Measurements from ENCODE around the gene ATRIP.
A peak's percentile ranks its signal among the peaks of the same experiment; 100 is the strongest.
"Not testable (repeated sequence)": the region's sequence is repeated elsewhere in the genome, so short reads cannot be mapped to it uniquely, and the experiment has no call there.

The ATRIP gene

DNA sequence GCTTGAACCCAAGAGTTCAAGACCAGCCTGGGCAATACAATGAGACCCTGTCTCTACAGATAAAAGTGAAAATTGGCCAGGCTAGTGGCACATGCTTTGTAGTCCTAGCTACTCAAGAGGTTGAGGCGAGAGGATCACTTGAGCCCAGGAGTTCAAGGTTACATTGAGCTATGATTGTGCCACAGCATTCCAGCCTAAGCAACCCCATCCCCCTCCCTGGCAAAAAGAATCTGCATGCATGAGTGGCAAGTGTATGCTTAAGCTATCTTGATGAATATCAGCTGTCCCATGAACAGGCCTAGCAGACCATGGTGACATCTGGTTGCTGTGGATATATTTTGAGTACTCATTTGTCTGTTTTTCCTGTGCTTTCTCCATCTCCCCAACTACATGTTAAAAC, 4.7 kb downstream of the ATRIP start:
- peaks cover 17% of the 10 kb centered on the region for H3K36me3 ChIP-seq (ENCODE audit: insufficient read depth, low read length)
- H3K9me3 ChIP-seq (ENCODE audit: low read length) = no peaks in the 10 kb centered on the region

DNA sequence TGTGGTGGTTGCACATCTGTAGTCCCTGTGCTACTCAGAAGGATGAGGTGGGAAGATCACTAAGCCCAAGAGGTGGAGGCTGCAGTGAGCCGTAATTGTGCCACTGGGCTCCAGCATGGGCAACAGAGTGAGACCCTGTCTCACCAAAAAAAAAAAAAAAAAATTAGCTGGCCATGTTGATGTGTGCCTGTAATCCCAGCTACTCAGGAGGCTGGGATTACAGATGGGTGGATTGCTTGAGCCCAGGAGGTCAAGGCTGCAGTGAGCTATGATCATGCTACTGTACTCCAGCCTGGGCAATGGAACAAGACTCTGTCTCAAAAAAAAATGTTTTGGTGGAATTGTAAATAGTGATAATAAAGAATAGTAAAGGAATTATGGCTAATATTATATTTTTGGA, 9.9 kb downstream of the ATRIP start:
- Histone ChIP-seq H3K27me3 (ENCODE audit: control insufficient read depth in 1 of 2, insufficient read depth in 2 of 2, low read length in 2 of 2) (no peaks in the 10 kb centered on the region), H3K9ac (ENCODE audit: low read length) (no peak overlapping the region), H3K4me1 (ENCODE audit: insufficient read depth, low read length) (no peaks in the 10 kb centered on the region), H3K9me3 (ENCODE audit: low read length) (no peaks in the 10 kb centered on the region), H3K4me3 (ENCODE audit: low read depth in 1 of 2, low read length in 2 of 2) (no peak overlapping the region), H3K27ac (ENCODE audit: low read depth, low read length) (no peak overlapping the region), H3K36me3 (ENCODE audit: insufficient read depth, low read length) (peaks cover 45% of the 10 kb centered on the region)

More for the DNA sequence above, 4.7 kb downstream of the ATRIP start:
- H3K4me3 ChIP-seq (ENCODE audit: low read depth in 1 of 2, low read length in 2 of 2) = no peak overlapping the region
- no peak overlapping the region for H3K9ac ChIP-seq (ENCODE audit: low read length)
- H3K27me3 ChIP-seq (ENCODE audit: control insufficient read depth in 1 of 2, insufficient read depth in 2 of 2, low read length in 2 of 2) = no peaks in the 10 kb centered on the region
- peaks cover 13% of the 10 kb centered on the region for H3K4me1 ChIP-seq (ENCODE audit: insufficient read depth, low read length)
- no peak overlapping the region for H3K27ac ChIP-seq (ENCODE audit: low read depth, low read length)

DNA sequence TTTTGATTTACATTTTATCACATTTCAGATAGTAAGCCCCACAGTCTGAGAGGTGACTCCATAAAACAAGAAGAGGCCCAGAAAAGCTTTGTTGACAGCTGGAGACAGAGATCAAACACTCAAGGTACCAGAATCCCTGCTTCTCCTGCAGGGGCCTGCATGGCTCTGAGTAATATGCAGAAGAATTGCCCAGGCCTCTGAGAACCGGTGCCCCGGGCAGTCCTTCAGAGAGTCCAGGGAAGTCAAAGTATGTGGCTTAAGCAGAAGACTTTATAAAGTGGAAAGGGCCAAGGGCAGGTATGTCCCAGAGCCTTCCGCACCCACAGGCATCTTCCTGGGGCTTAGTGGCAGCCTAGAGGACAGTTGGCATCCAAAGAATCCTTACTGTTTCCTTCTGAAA, 12.8 kb downstream of the ATRIP start:
- H3K36me3 ChIP-seq (ENCODE audit: insufficient read depth, low read length) = peaks cover 31% of the 10 kb centered on the region
- H3K27ac ChIP-seq (ENCODE audit: low read depth, low read length) = no peak overlapping the region
- no peak overlapping the region for H3K4me3 ChIP-seq (ENCODE audit: low read depth in 1 of 2, low read length in 2 of 2)
- no peaks in the 10 kb centered on the region for H3K27me3 ChIP-seq (ENCODE audit: control insufficient read depth in 1 of 2, insufficient read depth in 2 of 2, low read length in 2 of 2)
- H3K9ac ChIP-seq (ENCODE audit: low read length) = no peak overlapping the region
- no peaks in the 10 kb centered on the region for H3K9me3 ChIP-seq (ENCODE audit: low read length)
- no peaks in the 10 kb centered on the region for H3K4me1 ChIP-seq (ENCODE audit: insufficient read depth, low read length)

DNA sequence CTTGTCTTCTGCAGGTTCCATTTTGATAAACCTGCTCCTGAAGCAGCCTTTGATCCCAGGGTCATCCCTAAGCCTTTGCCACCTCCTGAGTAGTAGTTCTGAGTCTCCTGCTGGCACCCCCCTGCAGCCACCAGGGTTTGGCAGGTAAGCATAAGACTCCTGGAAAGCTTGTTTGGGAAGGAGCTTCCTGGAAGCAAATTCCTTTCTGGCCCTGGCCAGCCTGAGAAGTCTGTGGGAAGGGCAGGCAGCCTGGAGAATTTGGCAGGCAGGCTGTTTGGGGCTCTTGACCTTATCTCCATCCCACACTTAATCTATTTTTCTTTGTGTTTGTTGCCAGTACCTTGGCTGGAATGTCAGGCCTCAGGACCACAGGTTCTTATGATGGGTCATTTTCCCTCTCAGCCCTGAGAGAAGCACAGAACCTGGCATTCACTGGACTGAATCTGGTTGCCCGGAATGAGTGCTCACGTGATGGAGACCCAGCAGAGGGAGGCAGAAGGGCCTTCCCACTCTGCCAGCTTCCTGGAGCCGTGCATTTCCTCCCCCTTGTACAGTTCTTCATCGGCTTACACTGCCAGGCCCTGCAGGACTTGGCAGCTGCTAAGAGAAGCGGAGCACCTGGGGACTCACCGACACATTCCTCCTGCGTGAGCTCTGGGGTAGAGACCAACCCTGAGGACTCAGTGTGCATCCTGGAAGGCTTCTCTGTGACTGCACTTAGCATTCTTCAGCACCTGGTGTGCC, 13.4 kb downstream of the ATRIP start:
- H3K27ac ChIP-seq (ENCODE audit: low read depth, low read length) = no peak overlapping the region
- H3K4me1 ChIP-seq (ENCODE audit: insufficient read depth, low read length) = peaks cover 3% of the 10 kb centered on the region
- no peak overlapping the region for H3K9ac ChIP-seq (ENCODE audit: low read length)
- no peak overlapping the region for H3K4me3 ChIP-seq (ENCODE audit: low read depth in 1 of 2, low read length in 2 of 2)
- H3K27me3 ChIP-seq (ENCODE audit: control insufficient read depth in 1 of 2, insufficient read depth in 2 of 2, low read length in 2 of 2) = no peaks in the 10 kb centered on the region
- no peaks in the 10 kb centered on the region for H3K9me3 ChIP-seq (ENCODE audit: low read length)
- peaks cover 29% of the 10 kb centered on the region for H3K36me3 ChIP-seq (ENCODE audit: insufficient read depth, low read length)

DNA sequence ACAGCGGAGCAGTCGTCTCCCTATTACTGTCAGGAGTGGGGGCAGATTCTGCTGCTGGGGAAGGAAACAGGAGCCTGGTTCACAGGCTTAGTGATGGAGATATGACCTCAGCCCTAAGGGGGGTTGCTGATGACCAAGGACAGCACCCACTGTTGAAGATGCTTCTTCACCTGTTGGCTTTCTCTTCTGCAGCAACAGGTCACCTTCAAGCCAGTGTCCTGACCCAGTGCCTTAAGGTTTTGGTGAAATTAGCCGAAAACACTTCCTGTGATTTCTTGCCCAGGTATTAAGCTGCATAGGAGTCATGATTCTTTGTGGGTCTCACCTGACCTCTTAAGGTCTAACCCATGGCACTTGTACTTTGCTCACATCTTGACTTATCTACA, 14.0 kb downstream of the ATRIP start:
- H3K4me3 ChIP-seq (ENCODE audit: low read depth in 1 of 2, low read length in 2 of 2) = no peak overlapping the region
- H3K27me3 ChIP-seq (ENCODE audit: control insufficient read depth in 1 of 2, insufficient read depth in 2 of 2, low read length in 2 of 2) = no peaks in the 10 kb centered on the region
- peaks cover 8% of the 10 kb centered on the region for H3K4me1 ChIP-seq (ENCODE audit: insufficient read depth, low read length)
- H3K27ac ChIP-seq (ENCODE audit: low read depth, low read length) = no peak overlapping the region
- H3K9ac ChIP-seq (ENCODE audit: low read length) = no peak overlapping the region
- peaks cover 29% of the 10 kb centered on the region for H3K36me3 ChIP-seq (ENCODE audit: insufficient read depth, low read length)
- no peaks in the 10 kb centered on the region for H3K9me3 ChIP-seq (ENCODE audit: low read length)

- H3K9me3 ChIP-seq (ENCODE audit: low read length); H3K9ac ChIP-seq (ENCODE audit: low read length); H3K4me3 ChIP-seq (ENCODE audit: low read depth in 1 of 2, low read length in 2 of 2); H3K27ac ChIP-seq (ENCODE audit: low read depth, low read length); H3K27me3 ChIP-seq (ENCODE audit: control insufficient read depth in 1 of 2, insufficient read depth in 2 of 2, low read length in 2 of 2): not testable (repeated sequence)
- Histone ChIP-seq H3K4me1 (ENCODE audit: insufficient read depth, low read length) (peaks cover 19% of the 10 kb centered on the region), H3K36me3 (ENCODE audit: insufficient read depth, low read length) (peaks cover 29% of the 10 kb centered on the region)
Measured at GRCh38 chr3:48461767-48462166, 15.2 kb downstream of the ATRIP start.

- no peaks in the 10 kb centered on the region for H3K9me3 ChIP-seq (ENCODE audit: low read length)
- H3K27me3 ChIP-seq (ENCODE audit: control insufficient read depth in 1 of 2, insufficient read depth in 2 of 2, low read length in 2 of 2) = no peaks in the 10 kb centered on the region
- no peak overlapping the region for H3K4me3 ChIP-seq (ENCODE audit: low read depth in 1 of 2, low read length in 2 of 2)
- H3K4me1 ChIP-seq (ENCODE audit: insufficient read depth, low read length) = peaks cover 38% of the 10 kb centered on the region
- H3K27ac ChIP-seq (ENCODE audit: low read depth, low read length) = no peak overlapping the region
- H3K9ac ChIP-seq (ENCODE audit: low read length) = no peak overlapping the region
- peaks cover 47% of the 10 kb centered on the region for H3K36me3 ChIP-seq (ENCODE audit: insufficient read depth, low read length)
Measured at GRCh38 chr3:48463703-48464102, 17.2 kb downstream of the ATRIP start.

GRCh38 chr3:48464713-48465221, 18.2 kb downstream of the ATRIP start:
- peak overlapping the region; percentile 97 for H3K27ac ChIP-seq (ENCODE audit: low read depth, low read length)
- H3K4me3 ChIP-seq (ENCODE audit: low read depth in 1 of 2, low read length in 2 of 2) = no peak overlapping the region
- H3K9me3 ChIP-seq (ENCODE audit: low read length) = no peaks in the 10 kb centered on the region
- no peaks in the 10 kb centered on the region for H3K27me3 ChIP-seq (ENCODE audit: control insufficient read depth in 1 of 2, insufficient read depth in 2 of 2, low read length in 2 of 2)
- peaks cover 45% of the 10 kb centered on the region for H3K36me3 ChIP-seq (ENCODE audit: insufficient read depth, low read length)
- peaks cover 49% of the 10 kb centered on the region for H3K4me1 ChIP-seq (ENCODE audit: insufficient read depth, low read length)
- H3K9ac ChIP-seq (ENCODE audit: low read length) = peak overlapping the region; percentile 91

- H3K36me3 ChIP-seq (ENCODE audit: insufficient read depth, low read length) = peaks cover 45% of the 10 kb centered on the region
- no peaks in the 10 kb centered on the region for H3K9me3 ChIP-seq (ENCODE audit: low read length)
- peak overlapping the region; percentile 91 for H3K9ac ChIP-seq (ENCODE audit: low read length)
- H3K4me3 ChIP-seq (ENCODE audit: low read depth in 1 of 2, low read length in 2 of 2) = peak overlapping the region in 1 of 2 donors; percentile 86
- H3K4me1 ChIP-seq (ENCODE audit: insufficient read depth, low read length) = peaks cover 53% of the 10 kb centered on the region
- H3K27me3 ChIP-seq (ENCODE audit: control insufficient read depth in 1 of 2, insufficient read depth in 2 of 2, low read length in 2 of 2) = no peaks in the 10 kb centered on the region
- H3K27ac ChIP-seq (ENCODE audit: low read depth, low read length) = peak overlapping the region; percentile 97
Measured at GRCh38 chr3:48465237-48465530, 18.6 kb downstream of the ATRIP start.

GRCh38 chr3:48465531-48466378, 19.2 kb downstream of the ATRIP start:
- peak overlapping the region; percentile 97 for H3K27ac ChIP-seq (ENCODE audit: low read depth, low read length)
- no peaks in the 10 kb centered on the region for H3K27me3 ChIP-seq (ENCODE audit: control insufficient read depth in 1 of 2, insufficient read depth in 2 of 2, low read length in 2 of 2)
- peaks cover 59% of the 10 kb centered on the region for H3K4me1 ChIP-seq (ENCODE audit: insufficient read depth, low read length)
- peak overlapping the region; percentile 38 to 86 for H3K4me3 ChIP-seq (ENCODE audit: low read depth in 1 of 2, low read length in 2 of 2)
- H3K9ac ChIP-seq (ENCODE audit: low read length) = peak overlapping the region; percentile 91
- H3K9me3 ChIP-seq (ENCODE audit: low read length) = no peaks in the 10 kb centered on the region
- peaks cover 40% of the 10 kb centered on the region for H3K36me3 ChIP-seq (ENCODE audit: insufficient read depth, low read length)

DNA sequence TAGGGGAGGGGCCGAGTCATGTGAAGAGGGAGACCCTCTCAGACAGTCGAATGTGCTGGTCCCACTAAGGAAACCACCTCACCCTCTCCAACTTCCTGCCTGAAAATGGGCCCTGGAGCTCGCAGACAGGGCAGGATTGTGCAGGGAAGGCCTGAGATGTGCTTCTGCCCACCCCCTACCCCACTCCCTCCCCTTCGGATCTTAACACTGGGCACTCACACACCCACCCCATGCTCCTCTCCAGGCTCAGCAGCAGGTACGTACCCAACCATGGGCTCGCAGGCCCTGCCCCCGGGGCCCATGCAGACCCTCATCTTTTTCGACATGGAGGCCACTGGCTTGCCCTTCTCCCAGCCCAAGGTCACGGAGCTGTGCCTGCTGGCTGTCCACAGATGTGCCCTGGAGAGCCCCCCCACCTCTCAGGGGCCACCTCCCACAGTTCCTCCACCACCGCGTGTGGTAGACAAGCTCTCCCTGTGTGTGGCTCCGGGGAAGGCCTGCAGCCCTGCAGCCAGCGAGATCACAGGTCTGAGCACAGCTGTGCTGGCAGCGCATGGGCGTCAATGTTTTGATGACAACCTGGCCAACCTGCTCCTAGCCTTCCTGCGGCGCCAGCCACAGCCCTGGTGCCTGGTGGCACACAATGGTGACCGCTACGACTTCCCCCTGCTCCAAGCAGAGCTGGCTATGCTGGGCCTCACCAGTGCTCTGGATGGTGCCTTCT, 20.0 kb downstream of the ATRIP start:
- no peaks in the 10 kb centered on the region for H3K27me3 ChIP-seq (ENCODE audit: control insufficient read depth in 1 of 2, insufficient read depth in 2 of 2, low read length in 2 of 2)
- H3K4me3 ChIP-seq (ENCODE audit: low read depth in 1 of 2, low read length in 2 of 2) = peak overlapping the region; percentile 38 to 86
- no peaks in the 10 kb centered on the region for H3K9me3 ChIP-seq (ENCODE audit: low read length)
- peaks cover 32% of the 10 kb centered on the region for H3K36me3 ChIP-seq (ENCODE audit: insufficient read depth, low read length)
- peaks cover 65% of the 10 kb centered on the region for H3K4me1 ChIP-seq (ENCODE audit: insufficient read depth, low read length)
- H3K9ac ChIP-seq (ENCODE audit: low read length) = peak overlapping the region; percentile 91
- H3K27ac ChIP-seq (ENCODE audit: low read depth, low read length) = peak overlapping the region; percentile 97

Data from muscle layer of colon (tissue), 2 donors.